ENCODE measurements around the gene DUSP15.

GRCh38 chr20:31869673-31869941 lies 720 bp downstream of the DUSP15 start:
- no peak for TF ChIP-seq CTCF (IDR thresholded peaks at IDR 0.05; ENCODE audit: low read length)
- no peak for TF ChIP-seq EZH2 (IDR thresholded peaks at IDR 0.05; ENCODE audit: borderline replicate concordance, low read length)
